Endothelial cell of umbilical vein (primary cell): ENCODE measurements around the gene MACF1. TPM values are rescaled to one million over a fixed set of nuclear protein-coding genes. Genes with fewer than 3 reads are reported as not detected.

Experiments
- BruUV-seq: library from RNA; stranded (reverse); fragments of 400-500 nt; replicated peaks from 2 replicates; lab custom pipeline; 2021; lab: Mats Ljungman, UMichigan
- CTCF ChIA-PET: fragments of 300-600, 350-600 bp; sonication (Branson Sonifier 250); formaldehyde crosslinking; loops from one replicate; lab custom pipeline; 2021; ENCODE audit warnings: antibody characterized with exemption, inconsistent platforms; lab: Charles Lee
- POLR2A ChIA-PET: fragments of 300-600, 350-600 bp; sonication (Branson Sonifier 250); formaldehyde crosslinking; loops from one replicate; lab custom pipeline; 2021; ENCODE audit warnings: antibody characterized with exemption, inconsistent platforms; lab: Charles Lee
- DNase-seq: peaks from one replicate; pipeline ENCODE4 v3.0.0-alpha.2; 2011; ENCODE audit warnings: low read depth, low spot score
- FAIRE-seq: peaks from 2 replicates; lab custom pipeline; 2011; peaks lifted over from hg19 to GRCh38; lab: Jason Lieb, UNC
- H2AFZ ChIP-seq: 2 replicates; pipeline ENCODE4 v1.6.0; 2012; ENCODE audit warnings: low read depth, low read length, control low read depth, inconsistent platforms
- H3K27ac ChIP-seq: 2 replicates; pipeline ENCODE4 v1.5.1; 2011; ENCODE audit warnings: low read depth, mild to moderate bottlenecking, control low read depth, low read length, moderate library complexity; ENCODE audit not compliant: insufficient read depth
- H3K27me3 ChIP-seq, 2 experiments: 2 replicates each; pipeline versions ENCODE4 v1.6.0 to v1.6.1; 2011; ENCODE audit warnings: low read length in 2 of 2, mixed read lengths in 1 of 2; ENCODE audit not compliant: control insufficient read depth in 2 of 2, insufficient read depth in 2 of 2
- H3K36me3 ChIP-seq, 2 experiments: 2 replicates in 1 of 2; 3 replicates in 1 of 2; pipeline ENCODE4 v1.5.1; 2011; ENCODE audit warnings: low read length in 2 of 2, mild to moderate bottlenecking in 1 of 2, moderate library complexity in 1 of 2; ENCODE audit not compliant: control insufficient read depth in 2 of 2, insufficient read depth in 2 of 2; ENCODE audit errors: extremely low read depth in 1 of 2
- H3K4me1 ChIP-seq: 3 replicates; pipeline ENCODE4 v1.5.1; 2011; ENCODE audit warnings: mild to moderate bottlenecking, low read length; ENCODE audit not compliant: control insufficient read depth, insufficient read depth; ENCODE audit errors: extremely low read depth
- H3K4me2 ChIP-seq: 2 replicates; pipeline ENCODE4 v1.6.1; 2011; ENCODE audit warnings: low read length, control low read depth, mixed read lengths; ENCODE audit not compliant: insufficient read depth
- H3K4me3 ChIP-seq, 3 experiments: fragments of 200-600 bp in 1 of 3; sonication (generic), shearing (Covaris generic) in 1 of 3; replicated peaks in 1 of 3; 2 replicates each; pipeline ENCODE4 v1.5.1; 2011 to 2016; ENCODE audit warnings: control low read depth in 3 of 3, low read length in 3 of 3, mild to moderate bottlenecking in 2 of 3, inconsistent platforms in 1 of 3, low read depth in 1 of 3, moderate library complexity in 1 of 3; ENCODE audit not compliant: insufficient read depth in 1 of 3
- H3K79me2 ChIP-seq: 2 replicates; pipeline ENCODE4 v1.6.0; 2012; ENCODE audit warnings: low read length, inconsistent platforms; ENCODE audit not compliant: control insufficient read depth, insufficient read depth
- H3K9ac ChIP-seq: replicated peaks from 2 replicates; pipeline ENCODE3; 2011; ENCODE audit warnings: low read length, control low read depth; ENCODE audit not compliant: insufficient read depth; ENCODE audit errors: extremely low read depth
- H3K9me1 ChIP-seq: replicated peaks from 3 replicates; pipeline ENCODE4 v1.6.0; 2011; ENCODE audit warnings: mild to moderate bottlenecking, low read length; ENCODE audit not compliant: control insufficient read depth, insufficient read depth; ENCODE audit errors: extremely low read depth
- H3K9me3 ChIP-seq: replicated peaks from 2 replicates; pipeline ENCODE4 v1.5.1; 2012; ENCODE audit warnings: low read length, inconsistent platforms; ENCODE audit not compliant: control insufficient read depth, insufficient read depth
- H4K20me1 ChIP-seq: replicated peaks from 2 replicates; pipeline ENCODE3; 2011; ENCODE audit warnings: mild to moderate bottlenecking, low read length; ENCODE audit not compliant: control insufficient read depth, insufficient read depth; ENCODE audit errors: extremely low read depth
- EZH2 ChIP-seq: IDR thresholded peaks from 2 replicates; pipeline ENCODE4 v1.6.1; 2012; ENCODE audit warnings: borderline replicate concordance, low read depth, mild to moderate bottlenecking, moderate library complexity, low read length, inconsistent platforms; ENCODE audit not compliant: severe bottlenecking
- GATA2 ChIP-seq: IDR thresholded peaks from 2 replicates; pipeline ENCODE4 v1.7.0; 2011; ENCODE audit warnings: low read depth, mild to moderate bottlenecking, moderate library complexity, mixed read lengths, low read length; ENCODE audit not compliant: insufficient read length, insufficient read depth
- dilution Hi-C: fragments of 300-500 bp; cut with MboI; formaldehyde crosslinking; loops from one replicate; pipeline ENCODE4 v1.15.0; 2019; ENCODE audit warnings: low sequenced_read_pairs; ENCODE audit not compliant: extremely low pct_ligation_motif_present
- intact Hi-C: fragments of 100-400 bp; cut with micrococcal nuclease; formaldehyde crosslinking; loops from one replicate; pipeline ENCODE4 v1.10.0; 2022
- polyA plus RNA-seq, 4 experiments: library from polyadenylated mRNA; depleted of rRNA in 3 of 4; stranded (reverse) in 3 of 4; unstranded in 1 of 4; fragments of >200 nt; gene quantifications; 2 replicates each; pipeline versions ENCODE4 v1.2.1 to v1.2.3, GENCODE V29; 2011 to 2012; ENCODE audit warnings: missing spikeins in 1 of 4
- total RNA-seq: library from RNA; stranded (reverse); gene quantifications from 2 replicates; pipeline ENCODE4 v1.2.3, GENCODE V29; 2021

The MACF1 gene
- total and polyA plus RNA-seq, 2 donors (not counting 3 experiments of a cell fraction or from before 2014, with no cell fraction given), result 122 to 587 TPM

- no peak for TF ChIP-seq GATA2
- H3K9me1 ChIP-seq, result no peaks in the 10 kb centered on the region
- peak overlapping the region; percentile 97 for H3K27ac ChIP-seq
- H4K20me1 ChIP-seq, result no peaks in the 10 kb centered on the region
- ChIA-PET CTCF (interaction anchor here (0.6 to 7.8 kb wide), 10 partner anchors 9 to 193 kb away, joined by 3 to 110 read pairs (median 10); partner anchors contain the start of gene MACF1), POLR2A (interaction anchor here (0.7 to 1.2 kb wide), 2 partner anchors 43 to 62 kb away, joined by 4 to 7 read pairs; no protein-coding TSS in a partner anchor)
- H3K4me3 ChIP-seq, result no peak overlapping the region
- dilution Hi-C loops, result no loop called here
- H3K9ac ChIP-seq, result peak overlapping the region; percentile 12
- no peak overlapping the region for H2AFZ ChIP-seq
- peak; percentile 43 for DNase-seq
- intact Hi-C loops, result loop anchor here (5.0 kb wide), 1 partner anchor 213 kb away; no protein-coding TSS in a partner anchor
- no TSS peak for BruUV-seq
- H3K4me2 ChIP-seq, result no peak overlapping the region
- no peaks in the 10 kb centered on the region for H3K27me3 ChIP-seq
- peaks cover 77% of the 10 kb centered on the region for H3K4me1 ChIP-seq
- H3K36me3 ChIP-seq, result no peaks in the 10 kb centered on the region
- peaks cover 86% of the 10 kb centered on the region for H3K79me2 ChIP-seq
- peak; percentile 80 for FAIRE-seq
- H3K9me3 ChIP-seq, result no peaks in the 10 kb centered on the region
These were observed 10.0 kb upstream of the MACF1 start for GRCh38 chr1:39194398-39195051.

DNA sequence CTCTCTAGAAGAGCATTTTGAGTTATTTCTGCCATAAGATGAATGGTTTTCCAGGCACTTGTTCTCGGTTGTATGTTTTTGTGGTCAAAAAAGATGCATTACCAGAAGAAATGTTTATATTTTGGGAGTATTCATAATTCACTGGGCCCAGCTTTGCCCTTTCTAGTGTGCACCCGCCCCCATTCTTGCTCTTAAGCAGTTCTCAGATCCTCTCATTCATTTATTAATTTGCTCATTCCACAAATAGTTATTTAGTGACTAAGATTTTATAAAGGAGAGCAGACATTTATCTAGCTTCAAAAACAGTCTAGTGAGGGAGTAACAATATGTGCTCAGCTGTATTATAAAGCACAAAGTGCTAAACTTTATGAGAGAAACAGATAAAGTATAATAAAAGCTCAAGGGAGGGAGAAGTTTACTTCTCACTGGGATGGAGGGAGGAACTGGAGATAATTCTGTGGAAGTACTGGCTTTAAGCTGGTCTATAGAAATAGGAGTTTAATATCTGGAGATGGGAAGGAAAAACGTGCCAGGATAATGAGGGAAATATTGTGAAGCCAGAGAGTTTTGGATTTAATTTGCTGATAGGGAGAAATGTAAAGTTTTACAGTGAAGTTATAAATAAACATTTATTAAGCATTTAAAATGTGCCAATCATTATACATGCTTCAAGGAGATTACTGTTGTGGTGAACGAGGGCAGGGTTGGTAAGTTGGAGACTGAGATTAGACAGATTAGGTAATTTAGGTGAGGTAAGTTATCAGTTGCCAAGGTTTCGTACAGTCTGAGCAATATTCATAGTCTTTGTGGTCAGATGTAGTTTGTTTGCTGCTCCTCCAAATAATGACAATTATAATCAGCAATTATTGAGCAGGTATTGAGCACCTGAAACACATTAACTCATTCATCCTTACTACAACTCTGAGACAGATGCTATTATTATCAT is 9.1 kb upstream of the MACF1 start:
- DNase-seq (no peak), FAIRE-seq (no peak)
- H3K4me3 ChIP-seq, result no peak overlapping the region
- H3K9me1 ChIP-seq, result no peaks in the 10 kb centered on the region
- H3K9me3 ChIP-seq, result no peaks in the 10 kb centered on the region
- no peaks in the 10 kb centered on the region for H3K36me3 ChIP-seq
- no peak for TF ChIP-seq EZH2
- CTCF ChIA-PET, result interaction anchor here (0.8 to 7.8 kb wide), 10 partner anchors 8 to 192 kb away, joined by 3 to 110 read pairs (median 10); partner anchors contain the start of gene MACF1
- BruUV-seq, result no TSS peak
- dilution Hi-C loops, result no loop called here
- peak overlapping the region; percentile 44 for H3K27ac ChIP-seq
- no peaks in the 10 kb centered on the region for H3K27me3 ChIP-seq
- H2AFZ ChIP-seq, result no peak overlapping the region
- H4K20me1 ChIP-seq, result no peaks in the 10 kb centered on the region
- H3K79me2 ChIP-seq, result peaks cover 85% of the 10 kb centered on the region
- H3K4me1 ChIP-seq, result peaks cover 68% of the 10 kb centered on the region
- intact Hi-C loops, result no loop called here
- peak overlapping the region; percentile 53 for H3K4me2 ChIP-seq
- POLR2A ChIA-PET, result interaction anchor here (1.2 kb wide), 1 partner anchor 62 kb away, joined by 4 read pairs; no protein-coding TSS in a partner anchor
- H3K9ac ChIP-seq, result peak overlapping the region; percentile 12
